Measurements from ENCODE around the gene STX10.

Gene STX10

DNA sequence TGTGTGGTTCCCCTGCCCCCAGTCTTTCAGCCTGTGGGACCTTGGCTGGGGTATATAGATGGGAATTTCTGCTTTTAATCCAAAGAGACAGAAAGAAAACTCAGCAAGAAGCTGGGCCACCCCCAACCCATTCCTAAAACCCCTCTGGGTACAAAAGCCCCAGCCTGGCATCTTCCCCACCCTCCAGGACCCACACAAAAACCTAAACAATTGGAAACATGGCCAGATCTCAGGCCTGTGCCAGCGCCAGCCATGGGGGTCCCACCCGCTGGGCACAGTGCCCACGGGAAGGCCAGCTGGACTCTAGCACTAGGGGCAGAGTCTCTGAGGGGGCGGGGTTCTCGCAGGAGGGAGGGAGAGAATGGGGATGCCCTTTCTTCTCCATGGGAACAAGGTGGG is 56.1 kb downstream of the STX10 start:
- H3K27me3 Mint-ChIP-seq: peaks cover 15 to 37% of the 10 kb centered on the region in 2 donors
- no peak for ATAC-seq (replicated peaks)
- H3K4me3 Mint-ChIP-seq: no peak overlapping the region
- H3K9me3 Mint-ChIP-seq: no peaks in the 10 kb centered on the region
- peaks cover 19 to 21% of the 10 kb centered on the region in 2 donors for H3K4me1 Mint-ChIP-seq (ENCODE audit: low read depth in 2 of 2)
- H3K36me3 Mint-ChIP-seq (ENCODE audit: insufficient read depth): peaks cover 20% of the 10 kb centered on the region
- H3K27ac Mint-ChIP-seq: peak overlapping the region in 1 of 2 donors; percentile 8
- no peak for DNase-seq

All from effector memory CD8-positive, alpha-beta T cell (primary cell).